ENCODE data around the gene SDK1. TPM values are rescaled to one million over a fixed set of nuclear protein-coding genes. Genes with fewer than 3 reads are reported as not detected.
A peak's percentile ranks its signal among the peaks of the same experiment; 100 is the strongest.

SDK1 gene
- total RNA-seq, 2 donors from 2014 or later: 19.8 to 32.4 TPM

GRCh38 chr7:3333861-3334260, 32.8 kb downstream of the SDK1 start:
- intact Hi-C loops (cut with DNase I): no loop called here
- TF ChIP-seq, protein P1, sequence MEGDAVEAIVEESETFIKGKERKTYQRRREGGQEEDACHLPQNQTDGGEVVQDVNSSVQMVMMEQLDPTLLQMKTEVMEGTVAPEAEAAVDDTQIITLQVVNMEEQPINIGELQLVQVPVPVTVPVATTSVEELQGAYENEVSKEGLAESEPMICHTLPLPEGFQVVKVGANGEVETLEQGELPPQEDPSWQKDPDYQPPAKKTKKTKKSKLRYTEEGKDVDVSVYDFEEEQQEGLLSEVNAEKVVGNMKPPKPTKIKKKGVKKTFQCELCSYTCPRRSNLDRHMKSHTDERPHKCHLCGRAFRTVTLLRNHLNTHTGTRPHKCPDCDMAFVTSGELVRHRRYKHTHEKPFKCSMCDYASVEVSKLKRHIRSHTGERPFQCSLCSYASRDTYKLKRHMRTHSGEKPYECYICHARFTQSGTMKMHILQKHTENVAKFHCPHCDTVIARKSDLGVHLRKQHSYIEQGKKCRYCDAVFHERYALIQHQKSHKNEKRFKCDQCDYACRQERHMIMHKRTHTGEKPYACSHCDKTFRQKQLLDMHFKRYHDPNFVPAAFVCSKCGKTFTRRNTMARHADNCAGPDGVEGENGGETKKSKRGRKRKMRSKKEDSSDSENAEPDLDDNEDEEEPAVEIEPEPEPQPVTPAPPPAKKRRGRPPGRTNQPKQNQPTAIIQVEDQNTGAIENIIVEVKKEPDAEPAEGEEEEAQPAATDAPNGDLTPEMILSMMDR (IDR thresholded peaks at IDR 0.05): no peak
- TF ChIP-seq POLR2A (IDR thresholded peaks at IDR 0.05): no peak
- Histone ChIP-seq H3K4me3 (no peak overlapping the region), H3K27ac (no peak overlapping the region), H3K36me3 (replicated peaks in 1 of 2; ENCODE audit: insufficient read depth in 1 of 2, low read depth in 2 of 2) (no peaks in the 10 kb centered on the region), H3K9me3 (no peaks in the 10 kb centered on the region), H3K27me3 (no peaks in the 10 kb centered on the region), H3K4me1 (peaks cover 6% of the 10 kb centered on the region)
- no peak for ATAC-seq
- 91 to 93% methylated on average over 2 of the region's 2 CpGs for WGBS, 2 donors
- DNase-seq: no peak

- Histone ChIP-seq H3K27me3 (no peaks in the 10 kb centered on the region), H3K27ac (no peak overlapping the region), H3K4me1 (peaks cover 6% of the 10 kb centered on the region), H3K36me3 (replicated peaks in 1 of 2; ENCODE audit: insufficient read depth in 1 of 2, low read depth in 2 of 2) (no peaks in the 10 kb centered on the region), H3K9me3 (no peaks in the 10 kb centered on the region), H3K4me3 (no peak overlapping the region)
- TF ChIP-seq, protein P1 (IDR thresholded peaks at IDR 0.05): no peak
- no peak for TF ChIP-seq POLR2A (IDR thresholded peaks at IDR 0.05)
- ATAC-seq: no peak
- intact Hi-C loops (cut with DNase I): no loop called here
- no peak for DNase-seq
- WGBS, 2 donors: 83 to 86% methylated on average over 6 of the region's 6 CpGs
Observed at GRCh38 chr7:3336042-3336665, 35.1 kb downstream of the SDK1 start.

DNA sequence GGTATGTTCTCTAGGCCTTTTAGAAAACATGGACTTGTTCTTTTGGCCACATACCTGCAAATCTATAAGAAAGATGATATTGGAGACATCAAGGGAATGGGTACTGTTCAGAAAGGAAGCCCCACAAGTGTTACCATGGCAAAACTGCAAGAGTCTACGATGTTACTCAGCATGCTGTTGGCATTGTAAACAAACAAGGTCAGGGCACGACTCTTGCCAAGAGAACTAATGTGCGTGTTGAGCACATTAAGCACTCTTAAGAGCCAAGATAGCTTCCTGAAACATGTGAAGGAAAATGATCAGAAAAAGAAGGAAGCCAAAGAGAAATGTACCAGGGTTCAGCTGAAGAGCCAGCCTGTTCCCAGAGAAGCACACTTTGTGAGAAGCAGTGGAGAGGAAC, 37.1 kb downstream of the SDK1 start:
- H3K4me1 ChIP-seq: peaks cover 6% of the 10 kb centered on the region
- no peaks in the 10 kb centered on the region for H3K9me3 ChIP-seq
- H3K27me3 ChIP-seq: no peaks in the 10 kb centered on the region
- 15 to 27% methylated on average over 3 of the region's 3 CpGs for WGBS, 2 donors
- H3K36me3 ChIP-seq (replicated peaks in 1 of 2; ENCODE audit: insufficient read depth in 1 of 2, low read depth in 2 of 2): no peaks in the 10 kb centered on the region
- H3K27ac ChIP-seq: no peak overlapping the region
- H3K4me3 ChIP-seq: no peak overlapping the region
- ATAC-seq (no peak), DNase-seq (peak in 3 of 4 donors; percentile 20 to 31 (median 24))
- intact Hi-C loops (cut with DNase I): no loop called here
- TF ChIP-seq POLR2A (IDR thresholded peaks at IDR 0.05): no peak
- TF ChIP-seq, protein P1 (IDR thresholded peaks at IDR 0.05): no peak

GRCh38 chr7:3345699-3346481, 44.8 kb downstream of the SDK1 start:
- Histone ChIP-seq H3K36me3 (replicated peaks in 1 of 2; ENCODE audit: insufficient read depth in 1 of 2, low read depth in 2 of 2) (no peaks in the 10 kb centered on the region), H3K27ac (no peak overlapping the region), H3K27me3 (no peaks in the 10 kb centered on the region), H3K9me3 (no peaks in the 10 kb centered on the region), H3K4me1 (no peaks in the 10 kb centered on the region), H3K4me3 (no peak overlapping the region)
- intact Hi-C loops (cut with DNase I): no loop called here
- TF ChIP-seq, protein P1 (IDR thresholded peaks at IDR 0.05): no peak
- TF ChIP-seq POLR2A (IDR thresholded peaks at IDR 0.05): no peak
- ATAC-seq: no peak
- no peak for DNase-seq
- WGBS, 2 donors: 92 to 95% methylated on average over 11 to 12 of the region's 12 CpGs

Measured in body of pancreas (tissue), 4 donors.